Stomach smooth muscle (tissue), 2 donors: ENCODE data around the gene LYG1.
A peak's percentile ranks its signal among the peaks of the same experiment; 100 is the strongest.
"Not testable (repeated sequence)": the region's sequence is repeated elsewhere in the genome, so short reads cannot be mapped to it uniquely, and the experiment has no call there.

Source experiments
- H3K27ac ChIP-seq: one replicate; pipeline ENCODE4 v1.7.0; 2013; ENCODE audit warnings: mild to moderate bottlenecking, low read length, inconsistent platforms
- H3K27me3 ChIP-seq, 2 donors: one replicate each; pipeline ENCODE4 v1.7.0; 2013; ENCODE audit warnings: low read length in 2 of 2; ENCODE audit not compliant: insufficient read depth in 2 of 2, control insufficient read depth in 1 of 2
- H3K36me3 ChIP-seq, 2 donors: one replicate each; pipeline ENCODE4 v1.7.0; 2013; ENCODE audit warnings: low read length in 2 of 2; ENCODE audit not compliant: control insufficient read depth in 2 of 2, insufficient read depth in 2 of 2
- H3K4me1 ChIP-seq: one replicate; pipeline ENCODE4 v1.7.0; 2013; ENCODE audit warnings: low read length; ENCODE audit not compliant: control insufficient read depth, insufficient read depth
- H3K4me3 ChIP-seq, 2 donors: one replicate each; pipeline ENCODE4 v1.7.0; 2013; ENCODE audit warnings: low read length in 2 of 2
- H3K9ac ChIP-seq, 2 donors: one replicate each; pipeline ENCODE4 v1.7.0; 2013; ENCODE audit warnings: low read length in 2 of 2, mild to moderate bottlenecking in 1 of 2
- H3K9me3 ChIP-seq, 2 donors: one replicate each; pipeline ENCODE4 v1.7.0; 2013; ENCODE audit warnings: low read length in 2 of 2; ENCODE audit not compliant: control insufficient read depth in 2 of 2
- donor health status: healthy.
- donor health status: Pancreatic carcinoma.

LYG1 gene

DNA sequence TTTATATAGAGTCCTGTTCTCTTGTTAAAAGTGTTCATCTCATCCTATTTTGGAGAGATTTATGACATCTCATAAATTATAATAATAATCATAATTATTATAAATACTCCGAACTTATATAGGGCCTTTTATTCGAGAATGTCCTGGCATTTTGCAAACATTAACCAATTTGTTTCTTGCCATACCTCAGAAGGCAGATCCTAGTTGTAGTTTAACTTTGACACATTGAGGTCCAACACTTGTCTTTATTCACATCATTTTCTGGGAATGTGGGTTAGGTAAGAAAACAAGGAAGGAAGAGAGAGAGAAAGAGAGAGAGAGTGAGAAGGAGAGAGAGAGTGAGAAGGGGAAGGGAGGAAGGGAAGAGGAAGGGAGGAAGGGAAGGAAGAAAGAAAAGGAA, at the start of gene LYG1:
Gene LYG1, minus strand, starts transcription at position 101 of the 400 bp plus-strand sequence. CDS start 5,527 bp downstream, outside the sequence.
- not testable (repeated sequence) for H3K9ac ChIP-seq, H3K27ac ChIP-seq, H3K27me3 ChIP-seq, H3K36me3 ChIP-seq, H3K4me3 ChIP-seq, H3K9me3 ChIP-seq, H3K4me1 ChIP-seq

- Histone ChIP-seq H3K27ac (no peak overlapping the region), H3K9me3 (no peaks in the 10 kb centered on the region), H3K9ac (no peak overlapping the region), H3K4me3 (no peak overlapping the region), H3K4me1 (no peaks in the 10 kb centered on the region), H3K36me3 (no peaks in the 10 kb centered on the region), H3K27me3 (no peaks in the 10 kb centered on the region)
Measured at GRCh38 chr2:99350194-99350593, 49.2 kb upstream of the LYG1 start.

DNA sequence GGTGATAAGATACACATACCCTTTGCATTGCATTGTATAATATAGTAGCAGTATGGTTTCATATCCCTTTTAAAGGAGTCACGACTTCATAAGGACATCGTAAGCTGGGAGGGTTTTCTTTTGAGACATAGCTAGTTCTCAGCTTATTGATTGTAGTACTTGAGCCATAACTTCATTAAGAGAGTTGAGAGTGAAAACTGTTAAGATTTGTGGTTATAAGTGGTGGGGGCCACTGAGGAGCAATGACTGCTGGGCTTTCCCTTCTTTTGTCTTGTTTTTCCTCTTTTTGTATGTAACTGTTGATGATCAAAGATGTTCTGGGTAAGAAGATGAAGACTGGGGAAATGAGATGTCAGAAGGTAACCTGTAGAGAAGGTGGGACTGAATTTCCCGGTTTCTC, 47.2 kb upstream of the LYG1 start:
- H3K27me3 ChIP-seq, result no peaks in the 10 kb centered on the region
- H3K4me1 ChIP-seq, result no peaks in the 10 kb centered on the region
- no peak overlapping the region for H3K27ac ChIP-seq
- H3K4me3 ChIP-seq, result no peak overlapping the region
- no peaks in the 10 kb centered on the region for H3K36me3 ChIP-seq
- no peak overlapping the region for H3K9ac ChIP-seq
- no peaks in the 10 kb centered on the region for H3K9me3 ChIP-seq

- no peak overlapping the region for H3K27ac ChIP-seq
- no peak overlapping the region for H3K9ac ChIP-seq
- H3K36me3 ChIP-seq, result no peaks in the 10 kb centered on the region
- no peaks in the 10 kb centered on the region for H3K9me3 ChIP-seq
- no peak overlapping the region for H3K4me3 ChIP-seq
- H3K4me1 ChIP-seq, result no peaks in the 10 kb centered on the region
- H3K27me3 ChIP-seq, result no peaks in the 10 kb centered on the region
Measured at GRCh38 chr2:99346218-99346617, 45.2 kb upstream of the LYG1 start.

DNA sequence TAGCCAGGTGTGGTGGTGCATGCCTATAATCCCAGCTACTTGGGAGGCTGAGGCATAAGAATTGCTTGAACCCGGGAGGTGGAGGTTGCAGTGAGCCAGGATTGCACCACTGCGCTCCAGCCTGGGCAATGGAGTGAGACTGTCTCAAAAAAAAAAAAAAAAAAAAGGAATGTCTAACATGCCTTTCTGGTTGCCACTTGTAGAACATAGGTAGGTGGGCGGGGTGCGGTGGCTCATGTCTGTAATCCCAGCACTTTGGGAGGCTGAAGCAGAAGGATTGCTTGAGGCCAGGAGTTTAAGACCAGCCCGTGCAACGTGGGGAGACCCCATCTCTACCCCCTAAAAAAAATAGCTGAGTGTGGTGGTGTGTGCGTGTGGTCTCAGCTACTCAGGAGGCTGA, 44.4 kb upstream of the LYG1 start:
- not testable (repeated sequence) for H3K9ac ChIP-seq, H3K9me3 ChIP-seq, H3K4me1 ChIP-seq, H3K27me3 ChIP-seq, H3K4me3 ChIP-seq, H3K36me3 ChIP-seq, H3K27ac ChIP-seq

- H3K9me3 ChIP-seq, result no peaks in the 10 kb centered on the region
- no peak overlapping the region for H3K4me3 ChIP-seq
- no peak overlapping the region for H3K9ac ChIP-seq
- H3K27ac ChIP-seq, result no peak overlapping the region
- H3K36me3 ChIP-seq, result no peaks in the 10 kb centered on the region
- H3K4me1 ChIP-seq, result peaks cover 8% of the 10 kb centered on the region
- no peaks in the 10 kb centered on the region for H3K27me3 ChIP-seq
Measured at GRCh38 chr2:99342536-99342935, 41.5 kb upstream of the LYG1 start.

GRCh38 chr2:99340669-99341236, 39.8 kb upstream of the LYG1 start:
- Histone ChIP-seq H3K27ac (no peak overlapping the region), H3K9ac (no peak overlapping the region), H3K9me3 (no peaks in the 10 kb centered on the region), H3K4me3 (no peak overlapping the region), H3K4me1 (peaks cover 8% of the 10 kb centered on the region), H3K27me3 (no peaks in the 10 kb centered on the region), H3K36me3 (no peaks in the 10 kb centered on the region)

GRCh38 chr2:99338029-99338585, 37.1 kb upstream of the LYG1 start:
- peaks cover 13% of the 10 kb centered on the region for H3K4me1 ChIP-seq
- no peaks in the 10 kb centered on the region for H3K9me3 ChIP-seq
- no peaks in the 10 kb centered on the region for H3K36me3 ChIP-seq
- H3K27ac ChIP-seq, result peak overlapping the region; percentile 94
- H3K4me3 ChIP-seq, result peak overlapping the region; percentile 67 to 98
- no peaks in the 10 kb centered on the region for H3K27me3 ChIP-seq
- peak overlapping the region; percentile 91 for H3K9ac ChIP-seq

GRCh38 chr2:99337113-99338028, 36.4 kb upstream of the LYG1 start, which contains the start of gene EIF5B:
Gene EIF5B (plus strand): TSS chr2:99337389. CDS start chr2:99337555, 166 bp downstream.
- H3K4me3 ChIP-seq, result peak within 1 kb of the TSS; percentile 91 to 98
- H3K9me3 ChIP-seq, result no peaks in the 10 kb centered on the region
- peaks cover 1 to 5% of the 10 kb centered on the region in 2 donors for H3K36me3 ChIP-seq
- peak within 1 kb of the TSS; percentile 91 to 96 for H3K9ac ChIP-seq
- peak within 1 kb of the TSS; percentile 94 for H3K27ac ChIP-seq
- peaks cover 13% of the 10 kb centered on the region for H3K4me1 ChIP-seq
- no peaks in the 10 kb centered on the region for H3K27me3 ChIP-seq

- H3K4me3 ChIP-seq, result peak overlapping the region; percentile 67 to 98
- peaks cover 8% of the 10 kb centered on the region in 2 donors for H3K36me3 ChIP-seq
- no peaks in the 10 kb centered on the region for H3K27me3 ChIP-seq
- peak overlapping the region; percentile 91 for H3K9ac ChIP-seq
- H3K9me3 ChIP-seq, result no peaks in the 10 kb centered on the region
- H3K4me1 ChIP-seq, result peaks cover 13% of the 10 kb centered on the region
- H3K27ac ChIP-seq, result peak overlapping the region; percentile 94
Measured at GRCh38 chr2:99336804-99337112, 35.8 kb upstream of the LYG1 start.
